Activated CD4-positive, alpha-beta T cell treated with anti-CD3 and anti-CD28 coated beads for 36 hours (primary cell): ENCODE measurements around the gene RPA1. TPM values are rescaled to one million over a fixed set of nuclear protein-coding genes. Genes with fewer than 3 reads are reported as not detected.

Source experiments
- ATAC-seq: fragments of 200-7000 bp; cut with Tn5 transposase; one replicate; pipeline ENCODE4 v1.10.0; 2021; ENCODE audit warnings: mild to moderate bottlenecking, moderate library complexity
- CTCF ChIA-PET: fragments of 350-600 bp; sonication (Branson Sonifier 250); formaldehyde crosslinking; loops from one replicate; lab custom pipeline; 2021; ENCODE audit warnings: antibody characterized with exemption; lab: Charles Lee
- POLR2A ChIA-PET: fragments of 350-600 bp; sonication (Branson Sonifier 250); formaldehyde crosslinking; loops from one replicate; lab custom pipeline; 2021; ENCODE audit warnings: antibody characterized with exemption, inconsistent platforms; lab: Charles Lee
- DNase-seq: peaks from one replicate; pipeline ENCODE4 v3.0.0-alpha.2; 2020
- H3K27ac Mint-ChIP-seq: one replicate; pipeline ENCODE4 v1.8.0; 2021; ENCODE audit warnings: mixed read lengths
- H3K27me3 Mint-ChIP-seq: one replicate; pipeline ENCODE4 v1.8.0; 2021; ENCODE audit warnings: mixed read lengths
- H3K36me3 Mint-ChIP-seq: one replicate; pipeline ENCODE4 v1.8.0; 2021; ENCODE audit warnings: low read depth, mixed read lengths
- H3K4me1 Mint-ChIP-seq: one replicate; pipeline ENCODE4 v1.8.0; 2021; ENCODE audit warnings: mixed read lengths
- H3K4me3 Mint-ChIP-seq: one replicate; pipeline ENCODE4 v1.8.0; 2021; ENCODE audit warnings: mild to moderate bottlenecking, moderate library complexity, mixed read lengths
- H3K9me3 Mint-ChIP-seq: one replicate; pipeline ENCODE4 v1.8.0; 2021; ENCODE audit warnings: low read depth, mixed read lengths
- intact Hi-C, 2 experiments: fragments of 100-400 bp; cut with DNase I in 1 of 2; cut with micrococcal nuclease in 1 of 2; formaldehyde crosslinking; loops; one replicate each; pipeline versions ENCODE4 v1.14.2 to v1.15.1; 2022 to 2024; cut with DNase I, micrococcal nuclease
- total RNA-seq, 2 experiments: library from RNA; stranded (reverse); gene quantifications; one replicate each; pipeline ENCODE4 v1.2.3, GENCODE V29; 2021

The RPA1 gene
- total RNA-seq, 2 experiments from 2014 or later, result 134 to 191 TPM

GRCh38 chr17:1912146-1912545 is 82.3 kb downstream of the RPA1 start:
- Mint-ChIP-seq H3K27me3 (peaks cover 34% of the 10 kb centered on the region), H3K27ac (no peak overlapping the region), H3K4me3 (no peak overlapping the region), H3K36me3 (no peaks in the 10 kb centered on the region), H3K9me3 (no peaks in the 10 kb centered on the region), H3K4me1 (peaks cover 2% of the 10 kb centered on the region)
- no peak for ATAC-seq
- intact Hi-C loops, result no loop called here
- ChIA-PET CTCF (interaction anchor here (1.2 kb wide), 1 partner anchor 12 kb away, joined by 3 read pairs; no protein-coding TSS in a partner anchor), POLR2A (no interaction called here)
- no peak for DNase-seq

- Mint-ChIP-seq H3K27me3 (peaks cover 25% of the 10 kb centered on the region), H3K27ac (no peak overlapping the region), H3K4me3 (no peak overlapping the region), H3K36me3 (no peaks in the 10 kb centered on the region), H3K9me3 (no peaks in the 10 kb centered on the region), H3K4me1 (no peaks in the 10 kb centered on the region)
- no peak for DNase-seq
- POLR2A ChIA-PET, result no interaction called here
- CTCF ChIA-PET, result interaction anchor here (0.7 kb wide), 1 partner anchor 188 kb away, joined by 4 read pairs; no protein-coding TSS in a partner anchor
- intact Hi-C loops, result no loop called here
- ATAC-seq, result no peak
Observed at GRCh38 chr17:1913702-1914101, 83.9 kb downstream of the RPA1 start.

GRCh38 chr17:1914661-1915083 is 84.9 kb downstream of the RPA1 start:
- no peak overlapping the region for H3K4me3 Mint-ChIP-seq
- no peaks in the 10 kb centered on the region for H3K36me3 Mint-ChIP-seq
- no peaks in the 10 kb centered on the region for H3K9me3 Mint-ChIP-seq
- no peak for ATAC-seq
- DNase-seq, result no peak
- peaks cover 19% of the 10 kb centered on the region for H3K27me3 Mint-ChIP-seq
- H3K4me1 Mint-ChIP-seq, result no peaks in the 10 kb centered on the region
- ChIA-PET POLR2A (no interaction called here), CTCF (interaction anchor here (0.7 kb wide), 1 partner anchor 493 kb away, joined by 4 read pairs; no protein-coding TSS in a partner anchor)
- intact Hi-C loops, result no loop called here
- H3K27ac Mint-ChIP-seq, result no peak overlapping the region

- DNase-seq (no peak), ATAC-seq (no peak)
- intact Hi-C loops, result no loop called here
- CTCF ChIA-PET, result interaction anchor here (0.7 kb wide), 2 partner anchors 116 to 195 kb away, joined by 3 read pairs; no protein-coding TSS in a partner anchor
- Mint-ChIP-seq H3K27me3 (peaks cover 11% of the 10 kb centered on the region), H3K27ac (no peak overlapping the region), H3K4me3 (no peak overlapping the region), H3K9me3 (no peaks in the 10 kb centered on the region), H3K4me1 (no peaks in the 10 kb centered on the region), H3K36me3 (no peaks in the 10 kb centered on the region)
- POLR2A ChIA-PET, result no interaction called here
Observed at GRCh38 chr17:1915889-1916288, 86.1 kb downstream of the RPA1 start.

GRCh38 chr17:1916316-1916715 is 86.5 kb downstream of the RPA1 start:
- Mint-ChIP-seq H3K4me1 (no peaks in the 10 kb centered on the region), H3K36me3 (no peaks in the 10 kb centered on the region), H3K27me3 (peaks cover 11% of the 10 kb centered on the region), H3K4me3 (no peak overlapping the region), H3K27ac (no peak overlapping the region), H3K9me3 (no peaks in the 10 kb centered on the region)
- DNase-seq (no peak), ATAC-seq (no peak)
- intact Hi-C loops, result no loop called here
- POLR2A ChIA-PET, result interaction anchor here (0.6 kb wide), 1 partner anchor 68 kb away, joined by 4 read pairs; no protein-coding TSS in a partner anchor
- CTCF ChIA-PET, result interaction anchor here (0.7 kb wide), 1 partner anchor 195 kb away, joined by 3 read pairs; no protein-coding TSS in a partner anchor

GRCh38 chr17:1916963-1917715 is 87.3 kb downstream of the RPA1 start:
- no peak overlapping the region for H3K4me3 Mint-ChIP-seq
- ChIA-PET POLR2A (no interaction called here), CTCF (no interaction called here)
- H3K27ac Mint-ChIP-seq, result no peak overlapping the region
- intact Hi-C loops, result no loop called here
- peaks cover 4% of the 10 kb centered on the region for H3K27me3 Mint-ChIP-seq
- no peaks in the 10 kb centered on the region for H3K4me1 Mint-ChIP-seq
- no peaks in the 10 kb centered on the region for H3K9me3 Mint-ChIP-seq
- DNase-seq, result no peak
- no peaks in the 10 kb centered on the region for H3K36me3 Mint-ChIP-seq
- no peak for ATAC-seq

- CTCF ChIA-PET, result interaction anchor here (1.0 to 1.2 kb wide), 2 partner anchors 9 to 14 kb away, joined by 3 read pairs; no protein-coding TSS in a partner anchor
- intact Hi-C loops, result no loop called here
- POLR2A ChIA-PET, result no interaction called here
- Mint-ChIP-seq H3K27me3 (peaks cover 4% of the 10 kb centered on the region), H3K36me3 (no peaks in the 10 kb centered on the region), H3K4me1 (no peaks in the 10 kb centered on the region), H3K4me3 (no peak overlapping the region), H3K9me3 (no peaks in the 10 kb centered on the region), H3K27ac (no peak overlapping the region)
- ATAC-seq (no peak), DNase-seq (no peak)
Observed at GRCh38 chr17:1918346-1919162, 88.7 kb downstream of the RPA1 start.

GRCh38 chr17:1919201-1919600 is 89.4 kb downstream of the RPA1 start:
- POLR2A ChIA-PET, result no interaction called here
- H3K9me3 Mint-ChIP-seq, result no peaks in the 10 kb centered on the region
- DNase-seq (no peak), ATAC-seq (no peak)
- peaks cover 2% of the 10 kb centered on the region for H3K27me3 Mint-ChIP-seq
- H3K4me1 Mint-ChIP-seq, result no peaks in the 10 kb centered on the region
- no peaks in the 10 kb centered on the region for H3K36me3 Mint-ChIP-seq
- CTCF ChIA-PET, result interaction anchor here (1.0 to 1.2 kb wide), 2 partner anchors 9 to 13 kb away, joined by 3 read pairs; no protein-coding TSS in a partner anchor
- no peak overlapping the region for H3K4me3 Mint-ChIP-seq
- intact Hi-C loops, result no loop called here
- H3K27ac Mint-ChIP-seq, result no peak overlapping the region

GRCh38 chr17:1920948-1921351 is 91.1 kb downstream of the RPA1 start:
- Mint-ChIP-seq H3K27me3 (no peaks in the 10 kb centered on the region), H3K9me3 (no peaks in the 10 kb centered on the region), H3K36me3 (no peaks in the 10 kb centered on the region), H3K27ac (no peak overlapping the region), H3K4me3 (no peak overlapping the region), H3K4me1 (no peaks in the 10 kb centered on the region)
- POLR2A ChIA-PET, result interaction anchor here (0.7 kb wide), 1 partner anchor 33 kb away, joined by 4 read pairs; no protein-coding TSS in a partner anchor
- intact Hi-C loops, result no loop called here
- no peak for ATAC-seq
- CTCF ChIA-PET, result interaction anchor here (0.6 to 0.7 kb wide), 2 partner anchors 204 to 779 kb away, joined by 3 read pairs; no protein-coding TSS in a partner anchor
- DNase-seq, result no peak

GRCh38 chr17:1928976-1929375 is 99.2 kb downstream of the RPA1 start:
- ATAC-seq (no peak), DNase-seq (no peak)
- H3K9me3 Mint-ChIP-seq, result no peaks in the 10 kb centered on the region
- no peak overlapping the region for H3K4me3 Mint-ChIP-seq
- no peaks in the 10 kb centered on the region for H3K27me3 Mint-ChIP-seq
- no peak overlapping the region for H3K27ac Mint-ChIP-seq
- CTCF ChIA-PET, result no interaction called here
- no peaks in the 10 kb centered on the region for H3K36me3 Mint-ChIP-seq
- no peaks in the 10 kb centered on the region for H3K4me1 Mint-ChIP-seq
- intact Hi-C loops, result no loop called here
- POLR2A ChIA-PET, result no interaction called here

GRCh38 chr17:1930337-1930645 is 100.5 kb downstream of the RPA1 start:
- intact Hi-C loops, result no loop called here
- no peaks in the 10 kb centered on the region for H3K36me3 Mint-ChIP-seq
- no peak overlapping the region for H3K4me3 Mint-ChIP-seq
- ATAC-seq, result no peak
- H3K9me3 Mint-ChIP-seq, result no peaks in the 10 kb centered on the region
- no peak for DNase-seq
- POLR2A ChIA-PET, result no interaction called here
- CTCF ChIA-PET, result no interaction called here
- no peaks in the 10 kb centered on the region for H3K27me3 Mint-ChIP-seq
- H3K27ac Mint-ChIP-seq, result no peak overlapping the region
- H3K4me1 Mint-ChIP-seq, result no peaks in the 10 kb centered on the region
